ENCODE measurements around the gene STARD4.

DNA sequence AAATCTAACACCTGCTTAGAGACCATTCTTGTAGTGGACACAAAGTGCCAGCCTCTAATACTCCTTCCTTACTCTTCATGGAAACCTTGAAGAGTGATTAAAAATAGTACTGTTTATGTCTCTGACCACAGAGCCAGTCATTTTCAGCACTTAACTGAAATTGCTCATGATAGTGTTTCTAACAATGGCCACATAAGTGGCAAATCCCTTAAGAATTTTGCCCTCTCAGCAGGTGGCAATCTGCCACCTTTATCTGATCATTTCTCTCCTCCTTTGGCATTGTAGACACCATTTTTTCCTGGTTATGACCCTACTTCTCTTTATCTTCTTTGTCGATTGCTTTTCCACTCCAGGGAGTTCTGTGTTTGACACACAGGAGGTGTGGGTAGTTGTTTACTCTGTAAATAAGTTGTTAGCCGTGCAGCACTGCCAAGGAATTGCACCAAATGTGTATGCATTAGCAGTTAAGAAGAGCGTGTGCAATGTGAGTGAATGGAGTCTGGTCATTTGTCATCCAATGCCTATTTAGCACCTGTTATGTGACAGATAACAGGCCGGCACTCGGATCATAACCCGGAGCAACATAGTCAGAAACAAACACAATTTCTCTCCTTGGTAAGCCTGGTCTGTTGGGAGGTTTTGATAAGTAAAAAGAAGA is 36.8 kb upstream of the STARD4 start:
- TF ChIP-seq POLR2A (IDR thresholded peaks at IDR 0.05; ENCODE audit: low read length) (no peak), GATA1 (IDR thresholded peaks at IDR 0.05; ENCODE audit: low read depth, low read length) (no peak)
